ENCODE data around the gene CD79B.

Gene CD79B

GRCh38 chr17:63944736-63945499 lies 12.8 kb upstream of the CD79B start:
- DNase-seq (ENCODE audit: low read depth): no peak
- TF ChIP-seq MYC (IDR thresholded peaks at IDR 0.05; ENCODE audit: low read depth, low read length) (no peak), POLR2A (IDR thresholded peaks at IDR 0.05; ENCODE audit: extremely low read depth, insufficient read length) (no peak), MAX (IDR thresholded peaks at IDR 0.05; ENCODE audit: low read depth, low read length) (no peak)
- TF ChIP-seq, protein P1, sequence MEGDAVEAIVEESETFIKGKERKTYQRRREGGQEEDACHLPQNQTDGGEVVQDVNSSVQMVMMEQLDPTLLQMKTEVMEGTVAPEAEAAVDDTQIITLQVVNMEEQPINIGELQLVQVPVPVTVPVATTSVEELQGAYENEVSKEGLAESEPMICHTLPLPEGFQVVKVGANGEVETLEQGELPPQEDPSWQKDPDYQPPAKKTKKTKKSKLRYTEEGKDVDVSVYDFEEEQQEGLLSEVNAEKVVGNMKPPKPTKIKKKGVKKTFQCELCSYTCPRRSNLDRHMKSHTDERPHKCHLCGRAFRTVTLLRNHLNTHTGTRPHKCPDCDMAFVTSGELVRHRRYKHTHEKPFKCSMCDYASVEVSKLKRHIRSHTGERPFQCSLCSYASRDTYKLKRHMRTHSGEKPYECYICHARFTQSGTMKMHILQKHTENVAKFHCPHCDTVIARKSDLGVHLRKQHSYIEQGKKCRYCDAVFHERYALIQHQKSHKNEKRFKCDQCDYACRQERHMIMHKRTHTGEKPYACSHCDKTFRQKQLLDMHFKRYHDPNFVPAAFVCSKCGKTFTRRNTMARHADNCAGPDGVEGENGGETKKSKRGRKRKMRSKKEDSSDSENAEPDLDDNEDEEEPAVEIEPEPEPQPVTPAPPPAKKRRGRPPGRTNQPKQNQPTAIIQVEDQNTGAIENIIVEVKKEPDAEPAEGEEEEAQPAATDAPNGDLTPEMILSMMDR (IDR thresholded peaks at IDR 0.05; ENCODE audit: low read depth, low read length): no peak
- H3K4me3 ChIP-seq (ENCODE audit: low read depth, low read length): no peak overlapping the region

DNA sequence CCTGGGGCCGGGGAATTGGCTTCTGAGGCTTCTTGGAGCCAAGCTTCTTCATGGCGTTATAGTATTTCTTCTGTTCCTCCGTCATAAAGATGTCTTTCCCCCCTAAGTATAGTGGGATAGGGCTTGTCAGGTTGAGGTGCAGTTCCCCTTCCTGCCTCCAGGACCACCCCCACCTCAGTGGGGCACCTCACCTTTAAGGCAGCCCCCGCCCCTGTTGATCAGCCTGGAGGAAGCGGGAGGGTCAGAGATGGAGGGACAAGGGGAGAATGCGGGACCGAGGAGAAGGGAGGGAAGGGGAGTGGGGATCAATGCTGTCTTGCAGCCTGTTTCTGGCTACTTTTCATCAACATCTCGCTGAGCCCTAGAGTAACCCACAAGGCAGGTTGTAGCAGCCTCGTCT lies 11.6 kb upstream of the CD79B start:
- TF ChIP-seq MYC (IDR thresholded peaks at IDR 0.05; ENCODE audit: low read depth, low read length): no peak
- TF ChIP-seq MAX (IDR thresholded peaks at IDR 0.05; ENCODE audit: low read depth, low read length): no peak
- no peak for TF ChIP-seq POLR2A (IDR thresholded peaks at IDR 0.05; ENCODE audit: extremely low read depth, insufficient read length)
- TF ChIP-seq, protein P1 (IDR thresholded peaks at IDR 0.05; ENCODE audit: low read depth, low read length): no peak
- DNase-seq (ENCODE audit: low read depth): no peak
- H3K4me3 ChIP-seq (ENCODE audit: low read depth, low read length): no peak overlapping the region

- no peak for DNase-seq (ENCODE audit: low read depth)
- H3K4me3 ChIP-seq (ENCODE audit: low read depth, low read length): no peak overlapping the region
- TF ChIP-seq POLR2A (IDR thresholded peaks at IDR 0.05; ENCODE audit: extremely low read depth, insufficient read length) (no peak), MAX (IDR thresholded peaks at IDR 0.05; ENCODE audit: low read depth, low read length) (no peak), MYC (IDR thresholded peaks at IDR 0.05; ENCODE audit: low read depth, low read length) (no peak)
- TF ChIP-seq, protein P1 (IDR thresholded peaks at IDR 0.05; ENCODE audit: low read depth, low read length): no peak
These were observed 10.3 kb upstream of the CD79B start for GRCh38 chr17:63942309-63942985.

GRCh38 chr17:63941751-63942150 lies 9.6 kb upstream of the CD79B start:
- TF ChIP-seq, protein P1 (IDR thresholded peaks at IDR 0.05; ENCODE audit: low read depth, low read length): no peak
- no peak for TF ChIP-seq POLR2A (IDR thresholded peaks at IDR 0.05; ENCODE audit: extremely low read depth, insufficient read length)
- TF ChIP-seq MAX (IDR thresholded peaks at IDR 0.05; ENCODE audit: low read depth, low read length): no peak
- no peak for TF ChIP-seq MYC (IDR thresholded peaks at IDR 0.05; ENCODE audit: low read depth, low read length)
- H3K4me3 ChIP-seq (ENCODE audit: low read depth, low read length): no peak overlapping the region
- DNase-seq (ENCODE audit: low read depth): no peak

GRCh38 chr17:63941162-63941561 lies 9.0 kb upstream of the CD79B start:
- TF ChIP-seq MYC (IDR thresholded peaks at IDR 0.05; ENCODE audit: low read depth, low read length): no peak
- TF ChIP-seq MAX (IDR thresholded peaks at IDR 0.05; ENCODE audit: low read depth, low read length): no peak
- TF ChIP-seq, protein P1 (IDR thresholded peaks at IDR 0.05; ENCODE audit: low read depth, low read length): no peak
- TF ChIP-seq POLR2A (IDR thresholded peaks at IDR 0.05; ENCODE audit: extremely low read depth, insufficient read length): no peak
- no peak for DNase-seq (ENCODE audit: low read depth)
- no peak overlapping the region for H3K4me3 ChIP-seq (ENCODE audit: low read depth, low read length)

All from NB4 (cell line).